DOHH2 (cell line): Measurements from ENCODE around the gene ADARB1.

Source experiments
- EZH2phosphoT487 ChIP-seq: fragments of 200-600 bp; sonication (generic); IDR thresholded peaks from 2 replicates; pipeline ENCODE4 v1.6.1; 2017; ENCODE audit warnings: borderline replicate concordance, mild to moderate bottlenecking, antibody characterized with exemption, low read length, moderate library complexity, mixed read lengths
- TF ChIP-seq, protein P1 (sequence below): fragments of 200-600 bp; sonication (generic); IDR thresholded peaks from one replicate; pipeline ENCODE4 v1.5.1; 2014; ENCODE audit warnings: antibody characterized with exemption, mild to moderate bottlenecking, low read depth, low read length; ENCODE audit not compliant: poor library complexity, severe bottlenecking

DNA sequence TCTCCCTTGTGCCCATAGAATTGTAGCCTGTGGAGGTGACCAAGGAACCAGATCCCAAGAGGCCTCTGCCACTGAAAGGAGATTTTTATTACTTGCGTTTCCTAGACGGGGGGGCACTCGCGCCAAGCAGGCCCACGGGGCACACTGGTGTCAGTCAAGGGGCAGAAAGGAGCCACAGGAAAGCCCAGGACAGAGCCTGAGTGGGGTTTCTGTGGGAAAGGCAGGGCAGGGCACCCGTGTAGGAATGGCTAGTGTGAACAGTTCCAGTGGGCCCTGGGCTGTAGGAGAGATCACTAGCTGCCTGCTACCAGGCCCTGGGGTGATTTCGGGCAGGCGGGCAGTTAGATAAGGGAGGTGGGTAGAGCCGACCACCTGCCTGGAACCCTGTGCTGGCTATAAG is 70.8 kb downstream of the ADARB1 start:
- TF ChIP-seq, protein P1, sequence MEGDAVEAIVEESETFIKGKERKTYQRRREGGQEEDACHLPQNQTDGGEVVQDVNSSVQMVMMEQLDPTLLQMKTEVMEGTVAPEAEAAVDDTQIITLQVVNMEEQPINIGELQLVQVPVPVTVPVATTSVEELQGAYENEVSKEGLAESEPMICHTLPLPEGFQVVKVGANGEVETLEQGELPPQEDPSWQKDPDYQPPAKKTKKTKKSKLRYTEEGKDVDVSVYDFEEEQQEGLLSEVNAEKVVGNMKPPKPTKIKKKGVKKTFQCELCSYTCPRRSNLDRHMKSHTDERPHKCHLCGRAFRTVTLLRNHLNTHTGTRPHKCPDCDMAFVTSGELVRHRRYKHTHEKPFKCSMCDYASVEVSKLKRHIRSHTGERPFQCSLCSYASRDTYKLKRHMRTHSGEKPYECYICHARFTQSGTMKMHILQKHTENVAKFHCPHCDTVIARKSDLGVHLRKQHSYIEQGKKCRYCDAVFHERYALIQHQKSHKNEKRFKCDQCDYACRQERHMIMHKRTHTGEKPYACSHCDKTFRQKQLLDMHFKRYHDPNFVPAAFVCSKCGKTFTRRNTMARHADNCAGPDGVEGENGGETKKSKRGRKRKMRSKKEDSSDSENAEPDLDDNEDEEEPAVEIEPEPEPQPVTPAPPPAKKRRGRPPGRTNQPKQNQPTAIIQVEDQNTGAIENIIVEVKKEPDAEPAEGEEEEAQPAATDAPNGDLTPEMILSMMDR, result no peak
- TF ChIP-seq EZH2phosphoT487, result no peak
